ENCODE data around the gene BMP10.

DNA sequence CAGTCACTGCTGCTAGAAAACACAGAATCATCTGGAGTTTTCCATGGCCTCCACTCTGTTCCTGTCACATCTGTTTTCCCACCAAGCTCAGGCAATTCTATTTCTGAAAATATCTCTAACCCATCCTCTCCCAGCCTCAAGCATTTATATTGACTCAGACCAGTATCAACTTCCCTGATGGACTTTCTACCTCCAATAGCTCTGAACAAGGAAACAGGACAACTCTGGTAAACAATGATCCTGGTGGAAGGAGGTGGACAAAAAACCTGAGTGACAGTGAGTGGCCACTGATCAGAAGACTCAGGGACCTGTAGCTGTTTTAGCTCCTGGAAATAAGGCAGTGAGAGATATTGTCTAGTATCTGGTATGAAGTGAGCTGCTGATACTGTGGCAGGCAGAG, 23.4 kb downstream of the BMP10 start:
- no peak for TF ChIP-seq CTCF (IDR thresholded peaks at IDR 0.05; ENCODE audit: insufficient read depth, low read length)
- TF ChIP-seq GABPA (IDR thresholded peaks at IDR 0.05; ENCODE audit: low read depth): no peak
- no peak for TF ChIP-seq POLR2AphosphoS5 (IDR thresholded peaks at IDR 0.05; ENCODE audit: low read depth)
- TF ChIP-seq, protein P1, sequence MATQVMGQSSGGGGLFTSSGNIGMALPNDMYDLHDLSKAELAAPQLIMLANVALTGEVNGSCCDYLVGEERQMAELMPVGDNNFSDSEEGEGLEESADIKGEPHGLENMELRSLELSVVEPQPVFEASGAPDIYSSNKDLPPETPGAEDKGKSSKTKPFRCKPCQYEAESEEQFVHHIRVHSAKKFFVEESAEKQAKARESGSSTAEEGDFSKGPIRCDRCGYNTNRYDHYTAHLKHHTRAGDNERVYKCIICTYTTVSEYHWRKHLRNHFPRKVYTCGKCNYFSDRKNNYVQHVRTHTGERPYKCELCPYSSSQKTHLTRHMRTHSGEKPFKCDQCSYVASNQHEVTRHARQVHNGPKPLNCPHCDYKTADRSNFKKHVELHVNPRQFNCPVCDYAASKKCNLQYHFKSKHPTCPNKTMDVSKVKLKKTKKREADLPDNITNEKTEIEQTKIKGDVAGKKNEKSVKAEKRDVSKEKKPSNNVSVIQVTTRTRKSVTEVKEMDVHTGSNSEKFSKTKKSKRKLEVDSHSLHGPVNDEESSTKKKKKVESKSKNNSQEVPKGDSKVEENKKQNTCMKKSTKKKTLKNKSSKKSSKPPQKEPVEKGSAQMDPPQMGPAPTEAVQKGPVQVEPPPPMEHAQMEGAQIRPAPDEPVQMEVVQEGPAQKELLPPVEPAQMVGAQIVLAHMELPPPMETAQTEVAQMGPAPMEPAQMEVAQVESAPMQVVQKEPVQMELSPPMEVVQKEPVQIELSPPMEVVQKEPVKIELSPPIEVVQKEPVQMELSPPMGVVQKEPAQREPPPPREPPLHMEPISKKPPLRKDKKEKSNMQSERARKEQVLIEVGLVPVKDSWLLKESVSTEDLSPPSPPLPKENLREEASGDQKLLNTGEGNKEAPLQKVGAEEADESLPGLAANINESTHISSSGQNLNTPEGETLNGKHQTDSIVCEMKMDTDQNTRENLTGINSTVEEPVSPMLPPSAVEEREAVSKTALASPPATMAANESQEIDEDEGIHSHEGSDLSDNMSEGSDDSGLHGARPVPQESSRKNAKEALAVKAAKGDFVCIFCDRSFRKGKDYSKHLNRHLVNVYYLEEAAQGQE (IDR thresholded peaks at IDR 0.05; ENCODE audit: insufficient replicate concordance, low read depth): no peak
- no peak for TF ChIP-seq SPI1 (IDR thresholded peaks at IDR 0.05; ENCODE audit: borderline replicate concordance, low read depth)

Data from HL-60 (cell line).